EH (cell line): ENCODE results near the gene RIN1.

ENCODE experiments used
- DNase-seq: peaks from one replicate; pipeline ENCODE4 v3.0.0-alpha.2; 2015; ENCODE audit warnings: low read depth

Gene RIN1

GRCh38 chr11:66282468-66283455 lies 53.5 kb downstream of the RIN1 start:
- peak; percentile 95 for DNase-seq
